K562 (cell line): Measurements from ENCODE around the gene XPC. TPM values are rescaled to one million over a fixed set of nuclear protein-coding genes. Genes with fewer than 3 reads are reported as not detected.
A peak's percentile ranks its signal among the peaks of the same experiment; 100 is the strongest.

Source experiments
- ATAC-seq: fragments of 200-7000 bp; cut with Tn5 transposase; 3 replicates; pipeline ENCODE4 v1.9.1; 2020; ENCODE audit warnings: moderate library complexity
- BruUV-seq: library from RNA; stranded (reverse); fragments of 400-500 nt; replicated peaks from 2 replicates; lab custom pipeline; 2021; lab: Mats Ljungman, UMichigan
- CTCF ChIA-PET: fragments of 300-600 bp; formaldehyde crosslinking; extraction: SDS; loops from one replicate; lab custom pipeline; 2021; ENCODE audit warnings: low intra/inter-chr PET ratio; lab: Yijun Ruan, JAX
- POLR2A ChIA-PET: fragments of 300-600, 350-650 bp; sonication (Branson Sonifier 250); formaldehyde crosslinking; extraction: SDS; loops from one replicate; lab custom pipeline; 2021; ENCODE audit warnings: antibody characterized with exemption, inconsistent platforms; lab: Yijun Ruan, JAX
- DNase-seq, 4 experiments: peaks; one replicate each; pipeline versions ENCODE4 v3.0.0 to v3.0.0-alpha.2; 2011 to 2018; ENCODE audit warnings: low spot score in 3 of 4, mixed read lengths in 3 of 4; ENCODE audit errors: extremely low read depth in 1 of 4
- FAIRE-seq: peaks from 2 replicates; lab custom pipeline; 2011; peaks lifted over from hg19 to GRCh38; lab: Jason Lieb, UNC
- H2AFZ ChIP-seq: 2 replicates; pipeline ENCODE4 v1.6.0; 2011; ENCODE audit warnings: low read depth, low read length, control low read depth, inconsistent platforms
- H3K27ac ChIP-seq: fragments of 200-600 bp; 3 replicates; pipeline ENCODE4 v1.8.0; 2011; ENCODE audit warnings: low read depth, mild to moderate bottlenecking, control low read depth, inconsistent platforms, low read length, moderate library complexity, mixed read lengths; ENCODE audit errors: extremely low read depth
- H3K27me3 ChIP-seq, 2 experiments: fragments of 300-600 bp in 1 of 2; 2 replicates in 1 of 2; 3 replicates in 1 of 2; pipeline versions ENCODE4 v1.6.0 to v1.8.0; 2011; ENCODE audit warnings: inconsistent platforms in 2 of 2, low read length in 2 of 2, mild to moderate bottlenecking in 1 of 2, mixed read lengths in 1 of 2, moderate library complexity in 1 of 2; ENCODE audit not compliant: control insufficient read depth in 2 of 2, insufficient read depth in 2 of 2
- H3K36me3 ChIP-seq: fragments of 300-600 bp; 3 replicates; pipeline ENCODE4 v1.8.0; 2011; ENCODE audit warnings: mild to moderate bottlenecking, low read length, inconsistent platforms; ENCODE audit not compliant: control insufficient read depth, insufficient read depth
- H3K4me1 ChIP-seq, 2 experiments: fragments of 200-600 bp in 1 of 2; replicated peaks in 1 of 2; 2 replicates in 1 of 2; 3 replicates in 1 of 2; pipeline versions ENCODE4 v1.5.1 to v1.8.0; 2011; ENCODE audit warnings: inconsistent platforms in 2 of 2, low read length in 2 of 2, mild to moderate bottlenecking in 1 of 2, mixed read lengths in 1 of 2, moderate library complexity in 1 of 2; ENCODE audit not compliant: control insufficient read depth in 2 of 2, insufficient read depth in 2 of 2
- H3K4me2 ChIP-seq: 2 replicates; pipeline ENCODE4 v1.6.1; 2011; ENCODE audit warnings: low read length, control low read depth, inconsistent platforms, mixed read lengths; ENCODE audit not compliant: insufficient read depth
- H3K4me3 ChIP-seq: fragments of 200-600 bp; sonication (generic), shearing (Covaris generic); 2 replicates; pipeline ENCODE4 v1.5.1; 2016; ENCODE audit warnings: control low read depth, inconsistent platforms
- H3K79me2 ChIP-seq: fragments of 200-600 bp; 3 replicates; pipeline ENCODE4 v1.8.0; 2011; ENCODE audit warnings: low read length, inconsistent platforms; ENCODE audit not compliant: control insufficient read depth, insufficient read depth
- H3K9ac ChIP-seq, 2 experiments: 2 replicates each; pipeline versions ENCODE4 v1.6.0 to v1.6.1; 2011; ENCODE audit warnings: low read depth in 2 of 2, low read length in 2 of 2, control low read depth in 1 of 2, inconsistent platforms in 1 of 2, mild to moderate bottlenecking in 1 of 2, mixed read lengths in 1 of 2; ENCODE audit not compliant: insufficient read depth in 1 of 2
- H3K9me1 ChIP-seq: one replicate; pipeline ENCODE4 v1.6.0; 2011; ENCODE audit warnings: inconsistent platforms, mild to moderate bottlenecking, low read length, moderate library complexity; ENCODE audit not compliant: control insufficient read depth, insufficient read depth
- H3K9me3 ChIP-seq: replicated peaks from 2 replicates; pipeline ENCODE4 v1.5.1; 2011; ENCODE audit warnings: low read depth, low read length, inconsistent platforms; ENCODE audit not compliant: control insufficient read depth, insufficient read depth
- H4K20me1 ChIP-seq: replicated peaks from 2 replicates; pipeline ENCODE4 v1.6.1; 2011; ENCODE audit warnings: low read length, inconsistent platforms, mixed read lengths; ENCODE audit not compliant: control insufficient read depth, insufficient read depth
- CBX3 ChIP-seq, 2 experiments: IDR thresholded peaks; 1 replicate in 1 of 2; 2 replicates in 1 of 2; pipeline ENCODE4 v1.6.1; 2012; ENCODE audit warnings: inconsistent platforms in 2 of 2, low read length in 2 of 2, borderline replicate concordance in 1 of 2, control low read depth in 1 of 2
- CGGBP1 ChIP-seq: fragments of 250-450 bp; sonication (Bioruptor Pico); IDR thresholded peaks from 2 replicates; pipeline ENCODE4 v1.9.0; 2021; ENCODE audit warnings: mild to moderate bottlenecking
- CHD4 ChIP-seq: fragments of 200-600 bp; sonication (generic); IDR thresholded peaks from 3 replicates; pipeline ENCODE4 v1.6.1; 2012; ENCODE audit warnings: low read depth, mild to moderate bottlenecking, mixed read lengths, low read length, inconsistent platforms; ENCODE audit not compliant: insufficient read depth, insufficient replicate concordance, poor library complexity, severe bottlenecking
- ETV6 ChIP-seq, 3 experiments: fragments of 150-350 bp in 1 of 3; sonication (generic) in 1 of 3; formaldehyde crosslinking in 1 of 3; IDR thresholded peaks; 2 replicates each; pipeline versions ENCODE4 v1.6.1 to v1.8.0; 2014 to 2022; ENCODE audit warnings: borderline replicate concordance in 2 of 3, low read depth in 2 of 3, antibody characterized with exemption in 1 of 3, low read length in 1 of 3, mild to moderate bottlenecking in 1 of 3, missing genetic modification reagents in 1 of 3
- FOXJ2 ChIP-seq: fragments of 200-800 bp; sonication (Bioruptor generic); IDR thresholded peaks from 2 replicates; pipeline ENCODE4 v1.6.1; 2016; ENCODE audit warnings: missing genetic modification characterization, missing compliant biosample characterization
- GATAD2B ChIP-seq: fragments of 450-650 bp; IDR thresholded peaks from 2 replicates; pipeline ENCODE4 v1.6.1; 2017; ENCODE audit warnings: mild to moderate bottlenecking, borderline replicate concordance
- KHSRP ChIP-seq: fragments of 450-650 bp; IDR thresholded peaks from 2 replicates; pipeline ENCODE4 v1.6.1; 2017
- PYGO2 ChIP-seq: fragments of 450-650 bp; IDR thresholded peaks from 2 replicates; pipeline ENCODE4 v1.6.1; 2016; ENCODE audit warnings: mild to moderate bottlenecking, missing genetic modification characterization, moderate library complexity, missing compliant biosample characterization
- SMAD4 ChIP-seq: fragments of 250-450 bp; sonication (Bioruptor Pico); conservative IDR thresholded peaks from 2 replicates; pipeline ENCODE4 v1.8.0; 2021; ENCODE audit warnings: inconsistent platforms, mild to moderate bottlenecking, moderate library complexity
- ZNF274 ChIP-seq: IDR thresholded peaks from 2 replicates; pipeline ENCODE4 v1.6.1; 2011; ENCODE audit warnings: low read depth, mild to moderate bottlenecking, low read length, moderate library complexity, borderline replicate concordance
- ZNF354B ChIP-seq: fragments of 250-450 bp; sonication (Bioruptor Pico); IDR thresholded peaks from 2 replicates; pipeline ENCODE4 v1.4.0; 2020
- WGBS: fragments of 100-300 bp; shearing (Covaris generic); methylation state at CpG from one replicate; pipeline ENCODE4 v1.1.6; 2016; ENCODE audit warnings: low coverage, mixed read lengths; ENCODE audit not compliant: insufficient coverage; ENCODE audit errors: missing lambda C conversion rate; 5-methylcytosine and 5-hydroxymethylcytosine counted together
- in situ Hi-C: fragments of 300-500 bp; cut with MboI; formaldehyde crosslinking; loops from 4 replicates; pipeline ENCODE4 v1.15.0; 2018; ENCODE audit warnings: inconsistent platforms, mixed read lengths
- intact Hi-C: fragments of 100-400 bp; cut with micrococcal nuclease; formaldehyde crosslinking; loops from 2 replicates; pipeline ENCODE4 v1.14.2; 2022
- polyA plus RNA-seq, 8 experiments: library from polyadenylated mRNA; depleted of rRNA in 4 of 8; stranded (reverse) in 5 of 8; unstranded in 3 of 8; fragments of >200 nt; fragmentation: Nextera tagmentation in 2 of 8; fragmentation: Illumina TruSeq in 1 of 8; extraction: Ambion mirVana in 2 of 8; extraction: Trizol in 1 of 8; gene quantifications; 2 replicates each; pipeline versions ENCODE4 v1.2.1 to v1.2.3, GENCODE V29; 2011 to 2014; ENCODE audit warnings: inconsistent platforms in 1 of 8, missing spikeins in 1 of 8
- total RNA-seq, 7 experiments: library from RNA; depleted of rRNA in 6 of 7; stranded (reverse); fragments of >200 nt in 6 of 7; fragmentation: Illumina TruSeq in 2 of 7; extraction: Trizol in 2 of 7; gene quantifications; 2 replicates each; pipeline versions ENCODE4 v1.2.1 to v1.2.3, GENCODE V29; 2011 to 2021; ENCODE audit warnings: low replicate concordance in 1 of 7

XPC gene
- total and polyA plus RNA-seq, 9 of the 15 experiments (the other 6 are each of a cell fraction or from before 2014, with no cell fraction given): 3.8 to 54.7 (median 41.3) TPM

DNA sequence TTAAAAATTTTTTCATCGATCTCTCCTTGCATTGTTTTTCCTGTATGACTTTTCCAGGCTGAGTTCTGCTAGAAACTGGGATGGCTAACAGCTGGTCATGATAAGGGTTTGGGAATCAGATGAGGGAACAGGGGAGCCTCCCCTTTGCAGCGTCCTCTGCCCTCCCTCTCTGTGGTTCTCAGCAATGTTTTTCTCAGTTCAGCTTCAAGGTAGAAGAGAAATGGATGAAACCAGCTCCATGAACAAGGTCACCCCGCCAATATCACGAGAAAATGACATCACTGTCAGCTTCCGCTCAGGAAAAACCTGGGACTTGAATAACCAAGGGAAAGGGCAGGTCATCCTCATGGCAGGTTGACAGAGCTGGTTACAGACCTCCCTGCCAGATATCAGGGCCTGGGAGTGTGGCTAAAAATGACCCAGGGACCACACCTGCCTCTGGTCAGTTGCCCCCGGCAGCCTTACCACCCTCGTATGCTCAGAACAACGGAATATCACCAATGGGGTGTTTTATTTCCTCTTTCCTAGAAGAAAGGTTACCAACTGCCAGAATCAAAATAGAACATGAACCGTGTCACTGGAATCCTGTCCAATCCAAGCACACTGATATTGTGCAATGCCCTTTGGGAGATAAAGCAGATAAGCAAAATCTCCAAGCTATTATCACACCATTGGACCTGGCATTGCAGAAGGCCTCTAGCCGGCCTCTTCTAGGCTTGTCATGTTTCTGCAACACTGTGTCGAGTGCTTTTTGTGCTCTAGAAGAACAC, 26.3 kb upstream of the XPC start:
- WGBS: 7% methylated on average over 11 of the region's 11 CpGs
- BruUV-seq: TSS peak; percentile 91
- peaks cover 32 to 59% of the 10 kb centered on the region in 2 experiments; a peak in 4 of 5 replicates for H3K4me1 ChIP-seq
- H3K36me3 ChIP-seq: peaks cover 7% of the 10 kb centered on the region; the same call in 2 of the 3 replicates
- H3K4me2 ChIP-seq: peak overlapping the region; percentile 54
- ChIA-PET CTCF (interaction anchor here (1.7 to 4.6 kb wide), 3 partner anchors 56 to 264 kb away, joined by 6 to 55 read pairs (median 48); no protein-coding TSS in a partner anchor), POLR2A (interaction anchor here (0.6 to 2.9 kb wide), 17 partner anchors 8 to 709 kb away, joined by 3 to 23 read pairs (median 4); partner anchors contain the start of genes LSM3 and XPC)
- no peak overlapping the region for H3K4me3 ChIP-seq
- no peaks in the 10 kb centered on the region for H3K79me2 ChIP-seq
- peak; percentile 51 for FAIRE-seq
- peak; percentile 24 for ATAC-seq
- no peaks in the 10 kb centered on the region for H4K20me1 ChIP-seq
- H3K9me3 ChIP-seq: no peaks in the 10 kb centered on the region
- DNase-seq: peak; percentile 52 to 79 (median 64)
- intact Hi-C loops (loop anchor here (2.0 to 10.0 kb wide), 6 partner anchors 168 to 718 kb away; partner anchors contain the start of genes CCDC174 and SLC6A6), in situ Hi-C loops (loop anchor here (5.0 kb wide), 2 partner anchors 58 to 258 kb away; no protein-coding TSS in a partner anchor)
- peak overlapping the region; percentile 86 for H3K27ac ChIP-seq
- H3K27me3 ChIP-seq: no peaks in the 10 kb centered on the region
- H3K9ac ChIP-seq: peak overlapping the region; percentile 44 to 82; a peak in 3 of 4 replicates
- peak overlapping the region; percentile 81 for H2AFZ ChIP-seq
- H3K9me1 ChIP-seq: no peaks in the 10 kb centered on the region
- TF ChIP-seq CBX3 (IDR thresholded peaks at IDR 0.05; ENCODE audit: borderline replicate concordance in 1 of 2, low read length in 2 of 2) (no peak), CHD4 (no peak), GATAD2B (no peak), ZNF354B (CRISPR knock-in tag) (peak; percentile 16; the same call in 1 of the 2 replicates), ETV6 (IDR thresholded peaks at IDR 0.05; ENCODE audit: borderline replicate concordance in 1 of 2, low read depth in 2 of 2, low read length in 1 of 2) (peak in 1 of 2 experiments; percentile 46; a peak in 2 of 4 replicates), ETV6 (CRISPR knock-in tag; IDR thresholded peaks at IDR 0.05; ENCODE audit: borderline replicate concordance) (no peak), ZNF274 (no peak), PYGO2 (tag) (no peak), FOXJ2 (tag) (no peak), KHSRP (no peak), SMAD4 (peak; percentile 83), CGGBP1 (no peak)
